ENCODE data around the gene YTHDC1.
"Not testable (repeated sequence)": the region's sequence is repeated elsewhere in the genome, so short reads cannot be mapped to it uniquely, and the experiment has no call there.

Gene YTHDC1

GRCh38 chr4:68299492-68300457 is 50.1 kb downstream of the YTHDC1 start:
- Histone ChIP-seq H3K27ac (ENCODE audit: low read depth in 2 of 2, low read length in 2 of 2) (no peak overlapping the region), H3K4me3 (ENCODE audit: low read length in 2 of 2) (no peak overlapping the region), H3K4me1 (ENCODE audit: control insufficient read depth in 2 of 2, insufficient read depth in 2 of 2, low read length in 2 of 2) (no peaks in the 10 kb centered on the region), H3K9me3 (ENCODE audit: control insufficient read depth in 2 of 2, low read length in 2 of 2) (no peaks in the 10 kb centered on the region), H3K36me3 (ENCODE audit: control insufficient read depth in 2 of 2, insufficient read depth in 2 of 2, low read length in 2 of 2) (no peaks in the 10 kb centered on the region), H3K27me3 (ENCODE audit: control insufficient read depth in 2 of 2, insufficient read depth in 2 of 2, low read length in 2 of 2) (no peaks in the 10 kb centered on the region), H3K9ac (ENCODE audit: low read depth in 1 of 2, low read length in 2 of 2) (no peak overlapping the region)

- Histone ChIP-seq H3K9me3 (ENCODE audit: control insufficient read depth in 2 of 2, low read length in 2 of 2) (no peaks in the 10 kb centered on the region), H3K36me3 (ENCODE audit: control insufficient read depth in 2 of 2, insufficient read depth in 2 of 2, low read length in 2 of 2) (no peaks in the 10 kb centered on the region), H3K9ac (ENCODE audit: low read depth in 1 of 2, low read length in 2 of 2) (no peak overlapping the region), H3K27ac (ENCODE audit: low read depth in 2 of 2, low read length in 2 of 2) (no peak overlapping the region), H3K4me1 (ENCODE audit: control insufficient read depth in 2 of 2, insufficient read depth in 2 of 2, low read length in 2 of 2) (no peaks in the 10 kb centered on the region), H3K27me3 (ENCODE audit: control insufficient read depth in 2 of 2, insufficient read depth in 2 of 2, low read length in 2 of 2) (no peaks in the 10 kb centered on the region), H3K4me3 (ENCODE audit: low read length in 2 of 2) (no peak overlapping the region)
These were observed 52.8 kb downstream of the YTHDC1 start for GRCh38 chr4:68297137-68297536.

- no peaks in the 10 kb centered on the region for H3K36me3 ChIP-seq (ENCODE audit: control insufficient read depth in 2 of 2, insufficient read depth in 2 of 2, low read length in 2 of 2)
- H3K4me3 ChIP-seq (ENCODE audit: low read length in 2 of 2): no peak overlapping the region
- H3K27ac ChIP-seq (ENCODE audit: low read depth in 2 of 2, low read length in 2 of 2): no peak overlapping the region
- H3K27me3 ChIP-seq (ENCODE audit: control insufficient read depth in 2 of 2, insufficient read depth in 2 of 2, low read length in 2 of 2): no peaks in the 10 kb centered on the region
- no peaks in the 10 kb centered on the region for H3K9me3 ChIP-seq (ENCODE audit: control insufficient read depth in 2 of 2, low read length in 2 of 2)
- H3K4me1 ChIP-seq (ENCODE audit: control insufficient read depth in 2 of 2, insufficient read depth in 2 of 2, low read length in 2 of 2): no peaks in the 10 kb centered on the region
- no peak overlapping the region for H3K9ac ChIP-seq (ENCODE audit: low read depth in 1 of 2, low read length in 2 of 2)
These were observed 58.6 kb downstream of the YTHDC1 start for GRCh38 chr4:68291256-68291655.

- Histone ChIP-seq H3K36me3 (ENCODE audit: control insufficient read depth in 2 of 2, insufficient read depth in 2 of 2, low read length in 2 of 2) (no peaks in the 10 kb centered on the region), H3K4me3 (ENCODE audit: low read length in 2 of 2) (no peak overlapping the region)
These were observed 61.5 kb downstream of the YTHDC1 start for GRCh38 chr4:68288393-68288740.

GRCh38 chr4:68287704-68288392 is 62.0 kb downstream of the YTHDC1 start:
- Histone ChIP-seq H3K9me3 (ENCODE audit: control insufficient read depth in 2 of 2, low read length in 2 of 2) (no peaks in the 10 kb centered on the region), H3K27ac (ENCODE audit: low read depth in 2 of 2, low read length in 2 of 2) (no peak overlapping the region), H3K4me3 (ENCODE audit: low read length in 2 of 2) (no peak overlapping the region), H3K36me3 (ENCODE audit: control insufficient read depth in 2 of 2, insufficient read depth in 2 of 2, low read length in 2 of 2) (no peaks in the 10 kb centered on the region), H3K4me1 (ENCODE audit: control insufficient read depth in 2 of 2, insufficient read depth in 2 of 2, low read length in 2 of 2) (no peaks in the 10 kb centered on the region), H3K27me3 (ENCODE audit: control insufficient read depth in 2 of 2, insufficient read depth in 2 of 2, low read length in 2 of 2) (no peaks in the 10 kb centered on the region), H3K9ac (ENCODE audit: low read depth in 1 of 2, low read length in 2 of 2) (no peak overlapping the region)

More at GRCh38 chr4:68288393-68288740, 61.5 kb downstream of the YTHDC1 start:
- no peak overlapping the region for H3K9ac ChIP-seq (ENCODE audit: low read depth in 1 of 2, low read length in 2 of 2)
- no peak overlapping the region for H3K27ac ChIP-seq (ENCODE audit: low read depth in 2 of 2, low read length in 2 of 2)
- no peaks in the 10 kb centered on the region for H3K4me1 ChIP-seq (ENCODE audit: control insufficient read depth in 2 of 2, insufficient read depth in 2 of 2, low read length in 2 of 2)
- H3K9me3 ChIP-seq (ENCODE audit: control insufficient read depth in 2 of 2, low read length in 2 of 2): no peaks in the 10 kb centered on the region
- no peaks in the 10 kb centered on the region for H3K27me3 ChIP-seq (ENCODE audit: control insufficient read depth in 2 of 2, insufficient read depth in 2 of 2, low read length in 2 of 2)

GRCh38 chr4:68283714-68284113 is 66.2 kb downstream of the YTHDC1 start:
- H3K4me1 ChIP-seq (ENCODE audit: control insufficient read depth in 2 of 2, insufficient read depth in 2 of 2, low read length in 2 of 2): no peaks in the 10 kb centered on the region
- H3K36me3 ChIP-seq (ENCODE audit: control insufficient read depth in 2 of 2, insufficient read depth in 2 of 2, low read length in 2 of 2): no peaks in the 10 kb centered on the region
- no peak overlapping the region for H3K4me3 ChIP-seq (ENCODE audit: low read length in 2 of 2)
- H3K27me3 ChIP-seq (ENCODE audit: control insufficient read depth in 2 of 2, insufficient read depth in 2 of 2, low read length in 2 of 2): no peaks in the 10 kb centered on the region
- H3K9ac ChIP-seq (ENCODE audit: low read depth in 1 of 2, low read length in 2 of 2): no peak overlapping the region
- H3K9me3 ChIP-seq (ENCODE audit: control insufficient read depth in 2 of 2, low read length in 2 of 2): no peaks in the 10 kb centered on the region
- H3K27ac ChIP-seq (ENCODE audit: low read depth in 2 of 2, low read length in 2 of 2): no peak overlapping the region

- Histone ChIP-seq H3K4me3 (ENCODE audit: low read length in 2 of 2) (no peak overlapping the region), H3K9me3 (ENCODE audit: control insufficient read depth in 2 of 2, low read length in 2 of 2) (no peaks in the 10 kb centered on the region), H3K4me1 (ENCODE audit: control insufficient read depth in 2 of 2, insufficient read depth in 2 of 2, low read length in 2 of 2) (no peaks in the 10 kb centered on the region), H3K27ac (ENCODE audit: low read depth in 2 of 2, low read length in 2 of 2) (no peak overlapping the region), H3K9ac (ENCODE audit: low read depth in 1 of 2, low read length in 2 of 2) (no peak overlapping the region), H3K27me3 (ENCODE audit: control insufficient read depth in 2 of 2, insufficient read depth in 2 of 2, low read length in 2 of 2) (no peaks in the 10 kb centered on the region), H3K36me3 (ENCODE audit: control insufficient read depth in 2 of 2, insufficient read depth in 2 of 2, low read length in 2 of 2) (no peaks in the 10 kb centered on the region)
These were observed 66.8 kb downstream of the YTHDC1 start for GRCh38 chr4:68283095-68283494.

- not testable (repeated sequence) for H3K9me3 ChIP-seq (ENCODE audit: control insufficient read depth in 2 of 2, low read length in 2 of 2); H3K4me3 ChIP-seq (ENCODE audit: low read length in 2 of 2); H3K27me3 ChIP-seq (ENCODE audit: control insufficient read depth in 2 of 2, insufficient read depth in 2 of 2, low read length in 2 of 2); H3K36me3 ChIP-seq (ENCODE audit: control insufficient read depth in 2 of 2, insufficient read depth in 2 of 2, low read length in 2 of 2); H3K9ac ChIP-seq (ENCODE audit: low read depth in 1 of 2, low read length in 2 of 2); H3K4me1 ChIP-seq (ENCODE audit: control insufficient read depth in 2 of 2, insufficient read depth in 2 of 2, low read length in 2 of 2); H3K27ac ChIP-seq (ENCODE audit: low read depth in 2 of 2, low read length in 2 of 2)
These were observed 67.8 kb downstream of the YTHDC1 start for GRCh38 chr4:68281796-68282740.

GRCh38 chr4:68278029-68278428 is 71.9 kb downstream of the YTHDC1 start:
- Histone ChIP-seq H3K9me3 (ENCODE audit: control insufficient read depth in 2 of 2, low read length in 2 of 2) (no peaks in the 10 kb centered on the region), H3K4me1 (ENCODE audit: control insufficient read depth in 2 of 2, insufficient read depth in 2 of 2, low read length in 2 of 2) (no peaks in the 10 kb centered on the region), H3K4me3 (ENCODE audit: low read length in 2 of 2) (no peak overlapping the region), H3K27me3 (ENCODE audit: control insufficient read depth in 2 of 2, insufficient read depth in 2 of 2, low read length in 2 of 2) (no peaks in the 10 kb centered on the region), H3K9ac (ENCODE audit: low read depth in 1 of 2, low read length in 2 of 2) (no peak overlapping the region), H3K36me3 (ENCODE audit: control insufficient read depth in 2 of 2, insufficient read depth in 2 of 2, low read length in 2 of 2) (no peaks in the 10 kb centered on the region), H3K27ac (ENCODE audit: low read depth in 2 of 2, low read length in 2 of 2) (no peak overlapping the region)

Data from mucosa of rectum (tissue), 2 donors.